GM12878 (cell line): ENCODE results near the gene A2ML1. TPM values are rescaled to one million over a fixed set of nuclear protein-coding genes. Genes with fewer than 3 reads are reported as not detected.
"Not testable (repeated sequence)": the region's sequence is repeated elsewhere in the genome, so short reads cannot be mapped to it uniquely, and the experiment has no call there.

Experiments
- ATAC-seq: fragments of 200-7000 bp; cut with Tn5 transposase; 3 replicates; pipeline ENCODE4 v1.9.1; 2020; ENCODE audit warnings: mild to moderate bottlenecking, moderate library complexity
- BruUV-seq: library from RNA; stranded (reverse); fragments of 400-500 nt; replicated peaks from 2 replicates; lab custom pipeline; 2021; lab: Mats Ljungman, UMichigan
- CTCF ChIA-PET: fragments of 300-600 bp; sonication (Branson Sonifier 250); formaldehyde crosslinking; extraction: SDS; loops from one replicate; lab custom pipeline; 2021; ENCODE audit warnings: inconsistent platforms; lab: Yijun Ruan, JAX
- POLR2A ChIA-PET: fragments of 350-600 bp; formaldehyde crosslinking; extraction: SDS; loops from one replicate; lab custom pipeline; 2021; ENCODE audit warnings: inconsistent platforms; lab: Charles Lee
- RAD21 ChIA-PET: fragments of 300-600 bp; sonication (Branson Sonifier 250); formaldehyde crosslinking; loops from one replicate; lab custom pipeline; 2023; ENCODE audit warnings: antibody characterized with exemption; ENCODE audit not compliant: unreplicated experiment; lab: Charles Lee
- SMC1A ChIA-PET: fragments of 300-600 bp; sonication (Branson Sonifier 250); formaldehyde crosslinking; loops from one replicate; lab custom pipeline; 2023; ENCODE audit not compliant: unreplicated experiment, uncharacterized antibody; lab: Charles Lee
- DNase-seq: peaks from one replicate; pipeline ENCODE4 v3.0.0-alpha.2; 2011; ENCODE audit warnings: low read depth, low spot score
- FAIRE-seq: peaks from 3 replicates; lab custom pipeline; 2011; peaks lifted over from hg19 to GRCh38; lab: Jason Lieb, UNC
- H2AFZ ChIP-seq: 2 replicates; pipeline ENCODE4 v1.6.0; 2011; ENCODE audit warnings: low read depth, low read length, control low read depth; ENCODE audit not compliant: control insufficient read depth
- H3K27ac ChIP-seq: 2 replicates; pipeline ENCODE4 v1.5.1; 2011; ENCODE audit warnings: control low read depth; ENCODE audit not compliant: control insufficient read depth, insufficient read depth
- H3K27me3 ChIP-seq, 2 experiments: replicated peaks in 1 of 2; 2 replicates each; pipeline versions ENCODE4 v1.6.0 to v1.6.1; 2011; ENCODE audit warnings: low read length in 1 of 2; ENCODE audit not compliant: control insufficient read depth in 2 of 2, insufficient read depth in 2 of 2
- H3K36me3 ChIP-seq, 2 experiments: 2 replicates each; pipeline ENCODE4 v1.5.1; 2011; ENCODE audit warnings: low read length in 1 of 2; ENCODE audit not compliant: control insufficient read depth in 2 of 2, insufficient read depth in 2 of 2
- H3K4me1 ChIP-seq: 2 replicates; pipeline ENCODE4 v1.6.1; 2011; ENCODE audit warnings: mild to moderate bottlenecking, low read length, moderate library complexity, mixed read lengths; ENCODE audit not compliant: control insufficient read depth, insufficient read depth
- H3K4me2 ChIP-seq: 2 replicates; pipeline ENCODE4 v1.6.0; 2011; ENCODE audit warnings: control low read depth; ENCODE audit not compliant: control insufficient read depth, insufficient read depth
- H3K4me3 ChIP-seq: fragments of 200-600 bp; sonication (generic); 2 replicates; pipeline ENCODE4 v1.5.1; 2016
- H3K79me2 ChIP-seq: 2 replicates; pipeline ENCODE4 v1.6.0; 2011; ENCODE audit warnings: low read length; ENCODE audit not compliant: control insufficient read depth, insufficient read depth
- H3K9ac ChIP-seq: 2 replicates; pipeline ENCODE4 v1.8.0; 2011; ENCODE audit warnings: low read length, control low read depth, mixed read lengths; ENCODE audit not compliant: control insufficient read depth, insufficient read depth
- H3K9me3 ChIP-seq: replicated peaks from 3 replicates; pipeline ENCODE4 v1.5.1; 2011; ENCODE audit warnings: mild to moderate bottlenecking, low read length; ENCODE audit not compliant: control insufficient read depth, insufficient read depth
- H4K20me1 ChIP-seq: 2 replicates; pipeline ENCODE4 v1.6.0; 2011; ENCODE audit not compliant: control insufficient read depth, insufficient read depth
- CREM ChIP-seq: IDR thresholded peaks from 2 replicates; pipeline ENCODE4 v1.6.1; 2014; ENCODE audit warnings: antibody characterized with exemption, low read depth
- NFXL1 ChIP-seq: fragments of 450-650 bp; IDR thresholded peaks from 2 replicates; pipeline ENCODE4 v1.6.1; 2017; ENCODE audit warnings: antibody characterized with exemption, mild to moderate bottlenecking, borderline replicate concordance
- POLR2AphosphoS5 ChIP-seq: IDR thresholded peaks from 2 replicates; pipeline ENCODE4 v1.6.1; 2011; ENCODE audit warnings: mild to moderate bottlenecking, low read length, inconsistent platforms
- RUNX3 ChIP-seq: IDR thresholded peaks from 2 replicates; pipeline ENCODE4 v1.6.1; 2012; ENCODE audit warnings: low read length, inconsistent platforms
- SMAD5 ChIP-seq: IDR thresholded peaks from 2 replicates; pipeline ENCODE4 v1.6.1; 2016; ENCODE audit warnings: antibody characterized with exemption, low read depth
- TCF7 ChIP-seq: IDR thresholded peaks from 2 replicates; pipeline ENCODE4 v1.6.1; 2014; ENCODE audit warnings: antibody characterized with exemption, borderline replicate concordance
- WGBS: methylation state at CpG from one replicate; pipeline ENCODE4 v1.1.6; 2016; ENCODE audit warnings: low lambda C conversion rate; ENCODE audit not compliant: insufficient replicate concordance, insufficient coverage; ENCODE audit errors: missing lambda C conversion rate; 5-methylcytosine and 5-hydroxymethylcytosine counted together
- in situ Hi-C: fragments of 300-500 bp; cut with MboI; formaldehyde crosslinking; loops from 9 replicates; pipeline ENCODE4 v1.14.3; 2018; ENCODE audit warnings: mixed read lengths
- intact Hi-C: fragments of 100-400 bp; cut with micrococcal nuclease; formaldehyde crosslinking; loops from one replicate; pipeline ENCODE4 v1.14.2; 2022; ENCODE audit not compliant: unreplicated experiment
- polyA plus RNA-seq, 11 experiments: library from polyadenylated mRNA; depleted of rRNA in 4 of 11; unstranded in 6 of 11; stranded (reverse) in 5 of 11; fragments of >200 nt; fragmentation: Nextera tagmentation in 4 of 11; fragmentation: Illumina TruSeq in 1 of 11; extraction: Ambion mirVana in 4 of 11; extraction: Trizol in 1 of 11; gene quantifications; 1 replicate in 1 of 11; 2 replicates in 10 of 11; pipeline versions ENCODE4 v1.2.1 to v1.2.3, GENCODE V29; 2011 to 2016; ENCODE audit warnings: inconsistent platforms in 2 of 11, missing spikeins in 2 of 11, low read depth in 1 of 11
- total RNA-seq, 4 experiments: library from RNA; depleted of rRNA in 3 of 4; stranded (reverse); fragments of >200 nt in 3 of 4; fragmentation: Illumina TruSeq in 1 of 4; extraction: Trizol in 1 of 4; gene quantifications; 2 replicates each; pipeline versions ENCODE4 v1.2.1 to v1.2.3, GENCODE V29; 2013 to 2021
- TF ChIP-seq, protein P1 (sequence below): fragments of 450-650 bp; IDR thresholded peaks from 2 replicates; pipeline ENCODE4 v1.6.1; 2018; ENCODE audit warnings: mild to moderate bottlenecking, low read depth, moderate library complexity; ENCODE audit not compliant: partially characterized antibody
- TF ChIP-seq, protein P2 (sequence below): IDR thresholded peaks from 2 replicates; pipeline ENCODE4 v1.6.1; 2012; ENCODE audit warnings: low read depth, low read length, improper control_type of control experiment
- TF ChIP-seq, protein P3 (sequence below): IDR thresholded peaks from 2 replicates; pipeline ENCODE4 v1.6.1; 2012; ENCODE audit warnings: improper control_type of control experiment, low read depth, low read length; ENCODE audit not compliant: insufficient replicate concordance
- TF ChIP-seq, protein P4 (sequence below): fragments of 450-650 bp; IDR thresholded peaks from 2 replicates; pipeline ENCODE4 v1.6.1; 2016; ENCODE audit warnings: mild to moderate bottlenecking, moderate library complexity, borderline replicate concordance

The A2ML1 gene
- total and polyA plus RNA-seq, 10 of the 15 experiments (the other 5 are each of a cell fraction or from before 2014, with no cell fraction given): not detected

DNA sequence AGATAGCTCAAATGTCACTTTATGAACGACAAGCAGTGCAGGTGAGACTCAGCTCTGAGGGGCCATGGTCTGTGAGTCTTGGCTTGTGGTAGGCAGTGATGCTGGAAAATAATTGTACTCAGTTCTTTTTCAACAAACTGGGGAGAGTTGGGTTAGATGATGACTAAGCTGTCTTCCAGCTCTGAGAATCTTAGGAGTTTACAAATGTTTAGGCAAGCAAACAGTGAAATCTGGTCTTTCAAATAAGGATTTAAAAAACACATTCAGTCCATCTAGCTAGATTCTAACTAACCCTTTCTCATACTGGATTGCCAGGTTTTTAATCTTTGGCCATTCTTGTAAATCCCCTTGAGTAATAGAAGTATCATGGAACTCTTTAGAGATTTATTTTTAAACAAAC, 95.3 kb downstream of the A2ML1 start (continued):
- TF ChIP-seq, protein P1, sequence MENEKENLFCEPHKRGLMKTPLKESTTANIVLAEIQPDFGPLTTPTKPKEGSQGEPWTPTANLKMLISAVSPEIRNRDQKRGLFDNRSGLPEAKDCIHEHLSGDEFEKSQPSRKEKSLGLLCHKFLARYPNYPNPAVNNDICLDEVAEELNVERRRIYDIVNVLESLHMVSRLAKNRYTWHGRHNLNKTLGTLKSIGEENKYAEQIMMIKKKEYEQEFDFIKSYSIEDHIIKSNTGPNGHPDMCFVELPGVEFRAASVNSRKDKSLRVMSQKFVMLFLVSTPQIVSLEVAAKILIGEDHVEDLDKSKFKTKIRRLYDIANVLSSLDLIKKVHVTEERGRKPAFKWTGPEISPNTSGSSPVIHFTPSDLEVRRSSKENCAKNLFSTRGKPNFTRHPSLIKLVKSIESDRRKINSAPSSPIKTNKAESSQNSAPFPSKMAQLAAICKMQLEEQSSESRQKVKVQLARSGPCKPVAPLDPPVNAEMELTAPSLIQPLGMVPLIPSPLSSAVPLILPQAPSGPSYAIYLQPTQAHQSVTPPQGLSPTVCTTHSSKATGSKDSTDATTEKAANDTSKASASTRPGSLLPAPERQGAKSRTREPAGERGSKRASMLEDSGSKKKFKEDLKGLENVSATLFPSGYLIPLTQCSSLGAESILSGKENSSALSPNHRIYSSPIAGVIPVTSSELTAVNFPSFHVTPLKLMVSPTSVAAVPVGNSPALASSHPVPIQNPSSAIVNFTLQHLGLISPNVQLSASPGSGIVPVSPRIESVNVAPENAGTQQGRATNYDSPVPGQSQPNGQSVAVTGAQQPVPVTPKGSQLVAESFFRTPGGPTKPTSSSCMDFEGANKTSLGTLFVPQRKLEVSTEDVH: no peak
- no peak for TF ChIP-seq NFXL1
- no peak for TF ChIP-seq CREM
- no peak for TF ChIP-seq TCF7
- no peak for TF ChIP-seq POLR2AphosphoS5
- TF ChIP-seq, protein P2, sequence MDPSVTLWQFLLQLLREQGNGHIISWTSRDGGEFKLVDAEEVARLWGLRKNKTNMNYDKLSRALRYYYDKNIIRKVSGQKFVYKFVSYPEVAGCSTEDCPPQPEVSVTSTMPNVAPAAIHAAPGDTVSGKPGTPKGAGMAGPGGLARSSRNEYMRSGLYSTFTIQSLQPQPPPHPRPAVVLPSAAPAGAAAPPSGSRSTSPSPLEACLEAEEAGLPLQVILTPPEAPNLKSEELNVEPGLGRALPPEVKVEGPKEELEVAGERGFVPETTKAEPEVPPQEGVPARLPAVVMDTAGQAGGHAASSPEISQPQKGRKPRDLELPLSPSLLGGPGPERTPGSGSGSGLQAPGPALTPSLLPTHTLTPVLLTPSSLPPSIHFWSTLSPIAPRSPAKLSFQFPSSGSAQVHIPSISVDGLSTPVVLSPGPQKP: no peak
- TF ChIP-seq, protein P3, sequence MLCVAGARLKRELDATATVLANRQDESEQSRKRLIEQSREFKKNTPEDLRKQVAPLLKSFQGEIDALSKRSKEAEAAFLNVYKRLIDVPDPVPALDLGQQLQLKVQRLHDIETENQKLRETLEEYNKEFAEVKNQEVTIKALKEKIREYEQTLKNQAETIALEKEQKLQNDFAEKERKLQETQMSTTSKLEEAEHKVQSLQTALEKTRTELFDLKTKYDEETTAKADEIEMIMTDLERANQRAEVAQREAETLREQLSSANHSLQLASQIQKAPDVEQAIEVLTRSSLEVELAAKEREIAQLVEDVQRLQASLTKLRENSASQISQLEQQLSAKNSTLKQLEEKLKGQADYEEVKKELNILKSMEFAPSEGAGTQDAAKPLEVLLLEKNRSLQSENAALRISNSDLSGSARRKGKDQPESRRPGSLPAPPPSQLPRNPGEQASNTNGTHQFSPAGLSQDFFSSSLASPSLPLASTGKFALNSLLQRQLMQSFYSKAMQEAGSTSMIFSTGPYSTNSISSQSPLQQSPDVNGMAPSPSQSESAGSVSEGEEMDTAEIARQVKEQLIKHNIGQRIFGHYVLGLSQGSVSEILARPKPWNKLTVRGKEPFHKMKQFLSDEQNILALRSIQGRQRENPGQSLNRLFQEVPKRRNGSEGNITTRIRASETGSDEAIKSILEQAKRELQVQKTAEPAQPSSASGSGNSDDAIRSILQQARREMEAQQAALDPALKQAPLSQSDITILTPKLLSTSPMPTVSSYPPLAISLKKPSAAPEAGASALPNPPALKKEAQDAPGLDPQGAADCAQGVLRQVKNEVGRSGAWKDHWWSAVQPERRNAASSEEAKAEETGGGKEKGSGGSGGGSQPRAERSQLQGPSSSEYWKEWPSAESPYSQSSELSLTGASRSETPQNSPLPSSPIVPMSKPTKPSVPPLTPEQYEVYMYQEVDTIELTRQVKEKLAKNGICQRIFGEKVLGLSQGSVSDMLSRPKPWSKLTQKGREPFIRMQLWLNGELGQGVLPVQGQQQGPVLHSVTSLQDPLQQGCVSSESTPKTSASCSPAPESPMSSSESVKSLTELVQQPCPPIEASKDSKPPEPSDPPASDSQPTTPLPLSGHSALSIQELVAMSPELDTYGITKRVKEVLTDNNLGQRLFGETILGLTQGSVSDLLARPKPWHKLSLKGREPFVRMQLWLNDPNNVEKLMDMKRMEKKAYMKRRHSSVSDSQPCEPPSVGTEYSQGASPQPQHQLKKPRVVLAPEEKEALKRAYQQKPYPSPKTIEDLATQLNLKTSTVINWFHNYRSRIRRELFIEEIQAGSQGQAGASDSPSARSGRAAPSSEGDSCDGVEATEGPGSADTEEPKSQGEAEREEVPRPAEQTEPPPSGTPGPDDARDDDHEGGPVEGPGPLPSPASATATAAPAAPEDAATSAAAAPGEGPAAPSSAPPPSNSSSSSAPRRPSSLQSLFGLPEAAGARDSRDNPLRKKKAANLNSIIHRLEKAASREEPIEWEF: no peak
- no peak for TF ChIP-seq SMAD5
- TF ChIP-seq RUNX3: no peak
- TF ChIP-seq, protein P4, sequence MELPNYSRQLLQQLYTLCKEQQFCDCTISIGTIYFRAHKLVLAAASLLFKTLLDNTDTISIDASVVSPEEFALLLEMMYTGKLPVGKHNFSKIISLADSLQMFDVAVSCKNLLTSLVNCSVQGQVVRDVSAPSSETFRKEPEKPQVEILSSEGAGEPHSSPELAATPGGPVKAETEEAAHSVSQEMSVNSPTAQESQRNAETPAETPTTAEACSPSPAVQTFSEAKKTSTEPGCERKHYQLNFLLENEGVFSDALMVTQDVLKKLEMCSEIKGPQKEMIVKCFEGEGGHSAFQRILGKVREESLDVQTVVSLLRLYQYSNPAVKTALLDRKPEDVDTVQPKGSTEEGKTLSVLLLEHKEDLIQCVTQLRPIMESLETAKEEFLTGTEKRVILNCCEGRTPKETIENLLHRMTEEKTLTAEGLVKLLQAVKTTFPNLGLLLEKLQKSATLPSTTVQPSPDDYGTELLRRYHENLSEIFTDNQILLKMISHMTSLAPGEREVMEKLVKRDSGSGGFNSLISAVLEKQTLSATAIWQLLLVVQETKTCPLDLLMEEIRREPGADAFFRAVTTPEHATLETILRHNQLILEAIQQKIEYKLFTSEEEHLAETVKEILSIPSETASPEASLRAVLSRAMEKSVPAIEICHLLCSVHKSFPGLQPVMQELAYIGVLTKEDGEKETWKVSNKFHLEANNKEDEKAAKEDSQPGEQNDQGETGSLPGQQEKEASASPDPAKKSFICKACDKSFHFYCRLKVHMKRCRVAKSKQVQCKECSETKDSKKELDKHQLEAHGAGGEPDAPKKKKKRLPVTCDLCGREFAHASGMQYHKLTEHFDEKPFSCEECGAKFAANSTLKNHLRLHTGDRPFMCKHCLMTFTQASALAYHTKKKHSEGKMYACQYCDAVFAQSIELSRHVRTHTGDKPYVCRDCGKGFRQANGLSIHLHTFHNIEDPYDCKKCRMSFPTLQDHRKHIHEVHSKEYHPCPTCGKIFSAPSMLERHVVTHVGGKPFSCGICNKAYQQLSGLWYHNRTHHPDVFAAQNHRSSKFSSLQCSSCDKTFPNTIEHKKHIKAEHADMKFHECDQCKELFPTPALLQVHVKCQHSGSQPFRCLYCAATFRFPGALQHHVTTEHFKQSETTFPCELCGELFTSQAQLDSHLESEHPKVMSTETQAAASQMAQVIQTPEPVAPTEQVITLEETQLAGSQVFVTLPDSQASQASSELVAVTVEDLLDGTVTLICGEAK: no peak

DNA sequence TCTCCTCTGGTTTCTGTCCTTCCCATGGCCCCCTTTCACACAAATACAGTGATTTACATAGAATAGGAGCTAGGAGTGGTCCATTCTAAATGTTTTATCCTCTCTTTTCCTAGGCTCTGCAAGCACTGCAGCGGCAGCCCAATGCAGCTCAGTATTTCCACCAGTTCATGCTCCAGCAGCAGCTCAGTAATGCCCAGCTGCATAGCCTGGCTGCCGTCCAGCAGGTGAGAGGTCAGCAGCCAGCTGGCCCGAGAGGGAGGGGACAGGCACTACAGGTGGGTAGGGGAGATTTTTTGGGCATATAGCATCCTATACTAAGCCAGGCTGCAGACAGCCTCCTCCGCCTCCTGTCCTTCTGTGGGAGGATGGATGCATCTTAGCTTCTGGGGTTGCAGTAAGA, 97.2 kb downstream of the A2ML1 start:
- H3K79me2 ChIP-seq, DNase-seq, POLR2A ChIA-PET, in situ Hi-C loops, H3K4me1 ChIP-seq, H3K27me3 ChIP-seq, H2AFZ ChIP-seq, H3K27ac ChIP-seq, BruUV-seq, SMC1A ChIA-PET, H3K4me2 ChIP-seq, H4K20me1 ChIP-seq, H3K9ac ChIP-seq, ATAC-seq, RAD21 ChIA-PET, H3K4me3 ChIP-seq, H3K36me3 ChIP-seq, H3K9me3 ChIP-seq: not testable (repeated sequence)
- WGBS: 67% methylated on average over 3 of the region's 4 CpGs
- CTCF ChIA-PET: interaction anchor here (1.3 kb wide), 1 partner anchor 119 kb away, joined by 4 read pairs; no protein-coding TSS in a partner anchor
- intact Hi-C loops: loop anchor here (10.0 kb wide), 1 partner anchor 125 kb away; no protein-coding TSS in a partner anchor
- peak; percentile 52 for FAIRE-seq
